Upper lobe of left lung (tissue), 4 donors: ENCODE data around the gene CEP57.

ENCODE experiments used
- CTCF ChIP-seq, 6 experiments: fragments of 450-650 bp in 4 of 6; fragments of 200-600 bp in 2 of 6; sonication (generic) in 2 of 6; IDR thresholded peaks; one replicate each; pipeline ENCODE4 v1.5.1; 2016 to 2019; ENCODE audit warnings: antibody characterized with exemption in 6 of 6
- POLR2A ChIP-seq, 4 donors: fragments of 450-650 bp; IDR thresholded peaks; one replicate each; pipeline ENCODE4 v1.5.1; 2016 to 2017; ENCODE audit warnings: antibody characterized with exemption in 4 of 4, mild to moderate bottlenecking in 2 of 4

GRCh38 chr11:95760941-95761340, 29.4 kb upstream of the CEP57 start:
- TF ChIP-seq CTCF (IDR thresholded peaks at IDR 0.05) (no peak), POLR2A (IDR thresholded peaks at IDR 0.05) (no peak)
